GM12878 (cell line): ENCODE data around the gene CREG1.

Experiments
- CBX5 ChIP-seq: sonication (generic); IDR thresholded peaks from 2 replicates; pipeline ENCODE4 v1.6.1; 2016; ENCODE audit warnings: low read depth, moderate library complexity, mild to moderate bottlenecking, inconsistent platforms
- CREB1 ChIP-seq: IDR thresholded peaks from 2 replicates; pipeline ENCODE4 v1.6.1; 2012; ENCODE audit warnings: low read depth, mild to moderate bottlenecking, inconsistent platforms
- EZH2 ChIP-seq: IDR thresholded peaks from 2 replicates; pipeline ENCODE4 v1.6.1; 2012; ENCODE audit warnings: low read depth, mild to moderate bottlenecking, control low read depth, inconsistent platforms, low read length, borderline replicate concordance; ENCODE audit not compliant: control insufficient read depth
- NR2C2 ChIP-seq: IDR thresholded peaks from 2 replicates; pipeline ENCODE4 v1.6.1; 2011; ENCODE audit warnings: borderline replicate concordance, low read depth; ENCODE audit not compliant: control insufficient read depth, insufficient read length
- SMC3 ChIP-seq: IDR thresholded peaks from 2 replicates; pipeline ENCODE4 v1.6.1; 2011; ENCODE audit warnings: low read length, improper control_type of control experiment, borderline replicate concordance
- TF ChIP-seq, protein P1 (sequence below): IDR thresholded peaks from 2 replicates; pipeline ENCODE4 v1.6.1; 2011; ENCODE audit warnings: borderline replicate concordance, low read depth, mild to moderate bottlenecking, moderate library complexity, mixed read lengths, low read length; ENCODE audit not compliant: insufficient read depth; ENCODE audit errors: extremely low read length

- no peak for TF ChIP-seq SMC3
- no peak for TF ChIP-seq CBX5
- TF ChIP-seq NR2C2: no peak
- TF ChIP-seq, protein P1, sequence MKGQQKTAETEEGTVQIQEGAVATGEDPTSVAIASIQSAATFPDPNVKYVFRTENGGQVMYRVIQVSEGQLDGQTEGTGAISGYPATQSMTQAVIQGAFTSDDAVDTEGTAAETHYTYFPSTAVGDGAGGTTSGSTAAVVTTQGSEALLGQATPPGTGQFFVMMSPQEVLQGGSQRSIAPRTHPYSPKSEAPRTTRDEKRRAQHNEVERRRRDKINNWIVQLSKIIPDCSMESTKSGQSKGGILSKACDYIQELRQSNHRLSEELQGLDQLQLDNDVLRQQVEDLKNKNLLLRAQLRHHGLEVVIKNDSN: no peak
- TF ChIP-seq EZH2: no peak
- TF ChIP-seq CREB1: no peak
These were observed 21.2 kb downstream of the CREG1 start for GRCh38 chr1:167532375-167532774.
